ENCODE results near the gene SSBP2.
"Not testable (repeated sequence)": the region's sequence is repeated elsewhere in the genome, so short reads cannot be mapped to it uniquely, and the experiment has no call there.

The SSBP2 gene

DNA sequence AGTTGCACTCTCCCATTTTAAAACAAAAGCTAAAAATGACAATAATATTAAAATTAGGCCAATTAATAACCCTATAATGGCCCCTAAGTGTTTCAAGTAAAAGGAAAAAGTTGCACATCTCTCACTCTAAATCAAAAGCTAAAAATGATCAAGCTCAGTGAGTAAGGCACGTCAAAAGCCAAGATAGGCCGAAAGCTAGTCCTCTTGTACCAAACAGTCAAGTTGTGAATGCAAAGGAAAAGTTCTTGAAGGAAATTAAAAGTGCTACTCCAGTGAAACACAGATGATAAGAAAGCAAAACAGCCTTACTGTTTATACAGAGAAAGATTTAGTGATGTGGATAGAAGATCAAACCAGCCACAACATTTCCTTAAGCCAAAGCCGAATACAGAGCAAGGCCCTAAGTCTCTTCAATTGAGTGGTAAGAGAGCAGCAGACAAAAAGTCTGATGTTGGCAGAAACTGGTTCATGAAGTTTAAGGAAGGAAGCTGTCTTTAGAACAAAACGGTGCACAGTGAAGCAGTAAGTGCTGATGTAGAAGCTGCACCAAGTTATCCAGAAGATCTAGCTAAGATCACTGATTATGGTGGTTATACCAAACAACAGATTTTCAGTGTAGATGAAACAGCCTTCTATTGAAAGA lies 212.9 kb downstream of the SSBP2 start:
- DNase-seq (ENCODE audit: low read depth in 2 of 2, low spot score in 1 of 2) = no peak

DNA sequence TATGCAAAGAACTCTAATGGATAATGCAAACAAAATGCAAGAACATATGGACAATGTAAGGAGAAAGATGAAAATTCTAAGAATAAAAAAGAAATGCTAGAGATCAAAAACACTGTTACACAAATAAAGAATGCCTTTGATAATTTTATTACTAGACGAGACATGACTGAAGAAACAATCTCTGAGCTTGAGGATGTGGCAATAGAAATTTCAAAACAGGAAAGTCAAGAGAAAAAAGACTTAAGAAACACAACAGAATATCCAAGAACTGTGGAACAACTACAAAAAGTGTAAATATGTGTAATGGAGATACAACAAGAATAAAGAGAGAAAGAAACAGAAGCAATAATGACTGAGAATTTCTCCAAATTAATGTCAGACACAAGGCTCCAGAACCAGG lies 216.5 kb downstream of the SSBP2 start:
- no peak for DNase-seq (ENCODE audit: low read depth in 2 of 2, low spot score in 1 of 2)

DNA sequence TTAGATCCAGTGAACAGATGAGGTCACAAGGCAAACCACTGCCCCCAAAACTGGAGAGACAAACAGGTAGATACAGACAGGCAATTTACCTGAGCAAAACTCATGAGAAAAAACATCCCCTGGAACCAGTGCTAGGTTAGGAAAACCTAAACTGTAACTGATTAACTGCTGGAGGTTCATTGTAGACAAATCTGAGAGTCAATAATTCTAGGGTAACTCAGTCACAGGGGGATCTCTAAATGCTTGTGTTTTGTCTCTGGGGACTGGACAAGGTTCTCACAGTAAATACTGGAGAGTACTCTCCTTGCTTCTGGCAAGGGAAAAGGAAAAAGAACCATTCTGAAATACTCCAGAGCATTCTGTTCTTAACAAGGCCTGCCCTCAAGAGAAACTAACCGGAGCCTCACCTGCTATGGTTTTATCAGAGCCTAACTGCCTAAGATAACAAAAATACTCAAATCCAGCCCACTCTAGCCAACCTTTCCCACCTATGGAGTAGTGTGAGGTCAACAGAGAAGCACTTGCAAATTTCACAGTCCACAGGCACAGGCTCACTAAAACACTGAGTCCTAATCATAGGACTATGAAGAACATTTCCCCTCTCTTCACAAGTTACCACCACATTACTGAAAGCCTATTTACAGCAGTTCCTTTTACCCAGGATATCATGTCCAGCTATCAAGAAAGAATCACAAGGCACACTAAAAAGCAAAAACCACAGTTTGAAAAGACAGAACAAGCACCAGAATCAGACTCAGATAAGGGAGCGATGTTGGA lies 217.1 kb downstream of the SSBP2 start:
- no peak for DNase-seq (ENCODE audit: low read depth in 2 of 2, low spot score in 1 of 2)

DNA sequence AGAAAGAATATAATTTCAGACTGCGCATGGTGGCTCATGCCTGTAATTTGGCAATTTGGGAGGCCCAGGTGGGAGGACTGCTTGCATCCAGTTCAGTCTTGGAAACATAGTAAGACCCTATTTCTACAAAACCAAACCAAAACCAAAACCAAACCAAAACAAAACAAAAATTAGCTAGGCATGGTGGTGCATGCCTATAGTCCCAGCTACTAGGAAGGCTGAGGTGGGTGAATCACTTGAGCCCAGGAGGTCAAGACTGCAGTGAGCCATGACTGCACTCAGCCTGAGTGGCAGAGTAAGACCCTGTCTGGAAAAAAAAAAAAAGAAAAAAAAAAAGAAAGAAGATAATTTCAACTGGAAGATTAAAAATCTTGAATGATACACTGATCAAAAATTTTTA lies 220.0 kb downstream of the SSBP2 start:
- DNase-seq (ENCODE audit: low read depth in 2 of 2, low spot score in 1 of 2) = no peak

DNA sequence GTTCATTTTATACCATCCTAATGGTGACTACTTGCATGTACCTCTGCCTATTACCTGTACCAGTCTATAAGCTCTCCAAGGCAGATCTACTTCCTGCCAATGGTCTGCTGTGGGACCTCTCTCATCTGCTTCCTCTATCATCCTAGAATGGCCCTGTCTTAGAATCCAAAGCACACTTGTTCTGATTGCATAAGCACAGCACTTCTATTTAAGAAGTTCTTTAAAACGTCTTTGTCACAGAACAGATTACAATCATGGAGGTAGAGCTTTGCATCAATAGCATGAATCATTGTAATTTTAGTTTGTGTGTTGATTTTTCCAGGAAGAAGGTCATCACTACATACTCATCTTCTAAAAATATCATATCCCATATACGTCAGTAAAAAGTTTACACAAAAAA lies 225.2 kb downstream of the SSBP2 start:
- no peak for DNase-seq (ENCODE audit: low read depth in 2 of 2, low spot score in 1 of 2)

DNA sequence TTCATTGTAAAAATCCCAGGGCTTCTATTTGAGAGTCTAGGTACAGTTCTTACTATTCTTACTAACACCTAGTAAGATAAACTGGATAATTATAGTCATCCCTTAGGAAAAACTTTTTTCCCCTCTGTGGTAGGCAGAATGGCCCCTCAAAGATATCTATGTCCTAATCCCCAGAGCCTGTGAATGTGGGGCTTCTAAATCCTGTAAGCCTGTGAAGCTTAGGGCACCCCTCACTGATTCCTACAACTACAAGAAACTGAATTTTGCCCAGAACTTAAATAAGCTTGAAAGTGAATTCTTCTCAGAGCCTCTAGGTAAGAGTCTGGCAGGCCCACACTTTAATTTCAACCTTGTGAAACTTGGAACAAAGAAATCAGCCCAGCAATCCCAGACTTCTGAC lies 226.9 kb downstream of the SSBP2 start:
- no peak for DNase-seq (ENCODE audit: low read depth in 2 of 2, low spot score in 1 of 2)

DNA sequence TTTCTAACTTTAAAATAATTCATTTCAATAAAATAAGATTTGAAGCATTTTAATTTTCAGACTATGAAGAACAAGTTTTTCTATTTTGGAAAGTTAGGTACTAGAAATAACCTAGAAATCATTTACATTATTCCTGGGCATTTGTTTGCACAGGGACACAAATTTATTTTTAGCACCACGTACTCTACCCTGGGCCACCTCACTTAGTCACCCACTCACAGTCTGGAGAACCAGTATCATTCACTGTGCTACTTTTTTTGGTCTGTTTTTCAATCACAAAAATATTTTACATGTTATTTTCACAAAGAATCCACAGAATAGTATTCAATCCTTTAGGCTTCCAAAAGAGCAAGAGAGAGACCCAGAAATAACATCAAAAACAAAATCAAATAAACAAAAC lies 228.3 kb downstream of the SSBP2 start:
- no peak for DNase-seq (ENCODE audit: low read depth in 2 of 2, low spot score in 1 of 2)

DNA sequence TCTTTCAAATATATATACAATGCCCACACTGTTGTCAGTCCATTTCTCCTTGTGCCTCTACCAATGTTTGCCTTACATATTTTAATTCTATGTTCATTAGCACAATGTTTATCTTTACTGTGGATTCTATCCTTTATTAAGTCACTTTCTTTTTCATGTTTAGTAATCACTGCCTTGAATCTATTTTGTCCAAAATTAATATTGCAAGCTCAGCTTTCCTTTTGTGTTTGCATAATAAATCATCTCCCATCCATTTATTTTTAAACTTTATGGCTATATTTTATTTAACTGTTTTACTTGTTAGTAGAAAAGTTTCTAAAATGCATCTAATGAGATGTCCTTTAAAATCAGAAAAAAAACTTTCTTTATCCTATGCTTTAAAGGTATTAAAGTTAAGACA lies 230.1 kb downstream of the SSBP2 start:
- DNase-seq (ENCODE audit: low read depth in 2 of 2, low spot score in 1 of 2) = no peak

DNA sequence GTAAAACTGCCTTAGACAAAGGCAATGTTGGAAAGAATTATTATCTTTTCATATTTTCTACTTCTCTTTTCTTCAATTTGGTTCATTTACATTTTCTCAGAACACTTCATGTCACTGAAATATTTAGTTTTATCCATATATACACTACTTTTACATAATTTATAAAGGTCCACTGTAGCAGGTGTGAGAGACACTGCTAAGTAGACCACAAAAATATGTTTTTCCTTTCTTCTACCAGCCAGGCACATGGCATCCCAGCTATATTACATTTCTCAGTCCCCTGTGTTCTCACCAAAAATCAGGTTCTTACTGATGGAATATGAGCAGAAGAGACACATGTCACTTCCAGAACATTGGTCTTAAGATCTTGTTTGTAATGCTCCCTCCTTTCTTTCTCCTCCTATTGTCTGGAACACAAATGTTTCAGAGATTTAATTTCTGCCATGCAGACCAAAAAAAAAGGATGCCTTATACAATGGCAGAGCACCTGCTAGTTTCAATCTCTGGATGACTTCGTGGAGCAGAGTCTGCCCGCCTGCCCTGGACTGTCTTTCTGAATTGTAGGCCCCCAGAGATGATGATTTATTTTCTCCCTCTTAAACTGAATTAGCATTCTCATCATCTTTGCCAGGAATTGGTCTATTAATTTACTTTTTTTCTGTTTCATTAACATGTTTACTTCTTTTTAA lies 231.5 kb downstream of the SSBP2 start:
- no peak for DNase-seq (ENCODE audit: low read depth in 2 of 2, low spot score in 1 of 2)

DNA sequence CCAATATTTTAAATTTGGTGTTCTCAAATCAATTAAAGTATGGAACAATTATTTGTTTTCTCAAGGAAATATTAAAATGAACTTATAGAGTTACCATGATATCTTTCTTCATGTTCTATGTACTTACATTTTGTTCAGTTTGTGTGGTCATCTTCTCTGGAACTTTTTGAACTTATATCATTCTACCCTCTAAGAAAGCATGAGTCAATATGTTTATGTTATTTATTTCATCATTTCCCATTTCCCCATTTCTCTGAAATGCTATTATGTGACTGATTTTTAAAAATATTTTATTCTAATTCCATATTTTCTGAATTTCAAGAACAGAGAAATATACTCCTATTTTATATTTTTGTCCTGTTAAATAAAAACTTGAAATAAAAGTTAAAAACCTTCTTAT lies 233.4 kb downstream of the SSBP2 start:
- DNase-seq (ENCODE audit: low read depth in 2 of 2, low spot score in 1 of 2) = no peak

DNA sequence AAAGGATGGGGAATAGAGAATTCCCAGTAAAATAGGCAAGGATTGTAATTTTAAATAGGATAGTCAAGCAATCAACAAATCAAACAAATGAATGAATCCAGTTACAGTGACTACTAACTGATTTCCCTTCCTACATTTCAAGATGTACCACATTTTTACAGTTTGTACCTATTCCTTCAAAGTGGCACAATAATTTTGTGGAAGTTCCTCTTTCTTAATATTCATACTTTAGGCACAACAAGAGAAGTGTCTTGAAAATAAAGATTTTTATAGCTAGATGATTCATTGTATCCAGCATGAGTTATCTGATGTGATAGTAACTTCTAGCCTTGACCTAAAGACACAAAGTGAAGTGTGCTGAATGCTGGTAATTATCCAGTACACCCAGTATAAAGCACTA lies 234.8 kb downstream of the SSBP2 start:
- no peak for DNase-seq (ENCODE audit: low read depth in 2 of 2, low spot score in 1 of 2)

DNA sequence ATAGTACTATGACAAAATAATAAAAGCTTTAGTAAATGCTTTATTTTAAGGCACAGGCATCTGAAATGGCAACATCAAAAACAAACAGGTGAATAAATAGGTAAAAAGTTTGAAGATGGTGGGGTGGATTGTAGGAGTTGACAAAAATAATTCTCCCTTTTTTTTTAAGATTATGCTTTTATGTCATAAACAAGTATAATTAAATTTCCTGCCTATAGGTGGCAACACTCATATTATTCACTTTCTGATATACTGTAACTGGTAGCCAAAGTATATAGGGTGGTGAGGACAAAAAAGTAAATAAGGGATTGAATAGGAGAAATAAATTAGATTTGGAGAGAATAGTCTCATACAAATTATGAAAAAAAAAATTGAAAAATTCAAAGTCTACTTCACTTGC lies 236.9 kb downstream of the SSBP2 start:
- DNase-seq (ENCODE audit: low read depth in 2 of 2, low spot score in 1 of 2) = no peak

DNA sequence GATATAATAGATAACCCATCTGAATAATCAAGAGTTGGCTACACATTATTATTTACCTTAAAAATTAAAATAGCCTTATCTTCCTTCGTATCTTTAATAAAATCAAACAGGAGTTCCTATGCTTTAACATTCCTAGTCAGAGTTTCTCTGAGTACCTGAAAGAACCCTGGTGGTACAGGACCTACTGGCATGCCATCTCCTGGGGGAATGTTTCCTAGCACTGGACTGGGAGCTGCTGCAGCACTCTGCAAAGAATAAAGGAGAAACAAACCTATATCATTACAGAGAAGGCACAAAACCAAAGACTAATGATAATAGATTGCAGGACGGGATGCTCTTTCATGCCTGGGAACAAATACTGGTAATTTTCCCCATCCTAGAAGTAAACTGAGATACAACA lies 237.4 kb downstream of the SSBP2 start:
- DNase-seq (ENCODE audit: low read depth in 2 of 2, low spot score in 1 of 2) = no peak

DNA sequence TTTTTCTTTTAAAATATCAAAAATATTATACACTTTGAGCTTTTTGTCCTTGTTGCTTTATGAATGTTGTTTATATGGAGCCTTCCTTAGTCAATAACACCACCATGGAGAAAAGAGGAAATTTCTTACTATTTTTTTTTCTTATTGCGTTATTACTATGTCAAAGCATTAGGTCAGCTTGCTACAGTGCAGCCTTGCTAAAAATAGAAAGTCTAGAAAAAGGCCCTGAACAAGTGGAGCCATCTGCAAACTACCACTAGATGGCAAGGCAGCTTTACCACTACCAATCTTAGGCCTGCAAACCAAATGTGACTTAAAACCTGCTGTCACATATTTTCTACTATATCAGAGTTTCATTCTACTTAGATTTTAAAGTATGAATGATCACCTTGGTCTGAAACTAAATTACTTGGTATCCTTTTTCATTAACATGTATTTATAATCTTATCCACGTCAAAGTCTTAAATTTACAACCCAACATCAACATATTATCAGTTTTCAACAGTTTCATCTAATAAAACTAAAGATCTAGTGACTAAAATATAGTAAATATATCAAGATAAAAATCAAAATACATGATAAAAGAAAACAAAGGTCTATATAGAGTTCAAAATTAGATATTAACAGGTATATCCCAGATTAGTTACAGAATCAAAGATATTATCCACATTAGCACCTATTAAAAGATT lies 243.9 kb downstream of the SSBP2 start:
- no peak for DNase-seq (ENCODE audit: low read depth in 2 of 2, low spot score in 1 of 2)

DNA sequence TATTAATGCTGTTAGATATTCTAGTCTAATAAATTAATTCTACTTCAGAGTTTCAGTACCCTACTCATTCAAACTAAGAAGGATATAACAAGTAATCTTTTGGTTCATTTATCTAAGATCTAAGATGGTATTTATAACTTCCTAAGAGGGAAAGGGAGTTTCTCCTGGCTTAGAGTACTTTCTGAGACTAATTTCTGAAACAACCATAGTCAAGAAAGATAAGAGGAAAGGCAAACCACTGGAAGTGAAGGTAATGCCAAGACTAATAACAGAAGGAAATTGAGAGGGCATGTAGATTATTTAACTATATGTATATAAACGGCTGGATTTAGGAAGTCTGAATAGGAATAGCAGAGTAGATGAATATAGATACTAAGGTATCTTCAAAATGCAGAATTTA lies 244.5 kb downstream of the SSBP2 start:
- no peak for DNase-seq (ENCODE audit: low read depth in 2 of 2, low spot score in 1 of 2)

DNA sequence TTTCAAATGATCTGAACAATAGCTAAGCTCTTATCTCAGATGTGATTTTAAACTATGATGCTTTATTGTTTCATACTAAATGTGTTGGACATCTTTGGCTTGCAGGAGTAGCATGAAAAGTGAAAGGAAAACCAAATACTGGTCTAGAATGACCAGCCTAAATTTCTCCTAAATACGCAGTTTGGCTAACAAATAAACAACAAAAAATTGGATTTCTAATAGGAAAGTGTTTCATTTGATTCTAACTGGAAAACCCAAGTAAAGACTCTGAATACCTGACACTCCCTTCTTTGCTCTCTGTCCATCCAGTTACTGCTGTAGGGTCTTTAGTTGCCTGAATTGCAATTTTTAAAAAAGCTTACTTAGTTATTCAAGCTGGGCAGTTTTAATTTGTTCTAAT lies 245.2 kb downstream of the SSBP2 start:
- DNase-seq (ENCODE audit: low read depth in 2 of 2, low spot score in 1 of 2) = no peak

DNA sequence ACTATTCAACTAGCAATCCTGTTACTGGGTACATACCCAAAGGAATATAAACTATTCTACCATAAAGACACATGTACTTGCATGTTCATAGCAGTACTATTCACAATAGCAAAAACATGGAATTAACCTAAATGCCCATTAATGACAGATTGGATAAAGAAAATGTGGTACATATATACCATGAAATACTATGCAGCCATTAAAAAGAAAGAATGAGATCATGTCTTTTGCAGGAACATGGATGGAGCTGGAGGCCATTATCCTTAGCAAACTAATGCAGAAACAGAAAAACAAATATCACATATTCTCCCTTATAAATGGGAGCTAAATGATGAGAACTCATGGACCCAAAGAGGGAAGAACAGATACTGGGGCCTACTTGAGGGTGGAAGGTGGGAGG lies 247.3 kb downstream of the SSBP2 start:
- not testable (repeated sequence) for DNase-seq (ENCODE audit: low read depth in 2 of 2, low spot score in 1 of 2)

DNA sequence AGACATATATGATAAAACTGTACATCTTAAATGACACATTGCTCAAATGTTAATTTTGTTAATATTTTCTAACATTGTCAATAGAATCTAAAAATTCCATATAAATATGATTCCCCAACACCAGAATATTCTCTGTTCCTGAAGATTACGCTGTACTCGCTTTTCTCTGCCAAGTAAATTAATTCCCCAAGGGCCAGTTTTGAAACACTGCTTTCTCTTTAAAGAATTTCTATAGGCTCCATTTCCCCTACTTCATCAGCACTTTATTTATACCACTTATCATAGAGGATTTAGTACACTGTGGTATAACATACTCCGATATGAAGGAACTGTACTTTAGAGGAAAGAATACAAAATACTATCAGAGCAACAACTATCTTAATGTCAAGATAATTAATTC lies 255.6 kb downstream of the SSBP2 start:
- DNase-seq (ENCODE audit: low read depth in 2 of 2, low spot score in 1 of 2) = no peak

DNA sequence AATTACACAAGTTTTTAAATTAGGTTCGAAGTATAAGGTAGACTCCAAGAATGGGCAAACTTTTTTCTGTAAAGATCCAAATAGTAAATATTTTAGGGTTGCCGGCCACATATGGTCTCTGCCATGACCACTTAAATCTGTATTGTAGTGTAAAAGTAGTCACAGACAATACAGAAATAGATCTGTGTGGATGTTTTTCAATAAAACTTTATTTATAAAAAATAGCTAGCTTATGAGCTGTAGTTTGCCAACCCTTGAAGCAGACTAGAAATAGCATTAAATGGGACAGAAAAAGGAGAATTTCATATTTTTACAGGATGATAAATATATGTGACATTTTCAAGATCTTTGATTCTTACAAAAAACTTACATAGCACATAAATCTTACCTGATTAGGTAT lies 262.0 kb downstream of the SSBP2 start:
- DNase-seq (ENCODE audit: low read depth in 2 of 2, low spot score in 1 of 2) = no peak

DNA sequence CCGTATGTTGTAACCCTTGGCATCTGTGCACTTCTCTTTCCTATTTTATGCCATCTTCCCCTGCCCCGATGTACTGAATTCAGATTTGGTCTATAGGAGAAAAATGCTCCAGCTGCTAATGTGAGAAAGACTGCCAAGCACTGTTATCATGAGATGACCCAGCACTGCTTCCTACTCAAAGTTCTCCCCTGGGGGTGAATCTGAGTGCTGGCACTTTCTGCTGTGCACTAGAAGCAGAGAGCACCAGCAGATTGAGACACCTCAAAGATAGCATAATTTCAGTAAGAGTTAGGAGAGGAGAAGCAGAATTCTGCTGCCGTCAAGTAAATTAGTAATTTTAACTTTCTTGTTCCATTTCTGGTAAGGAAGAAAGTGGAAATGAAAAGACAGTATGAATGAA lies 264.2 kb downstream of the SSBP2 start:
- DNase-seq (ENCODE audit: low read depth in 2 of 2, low spot score in 1 of 2) = no peak

DNA sequence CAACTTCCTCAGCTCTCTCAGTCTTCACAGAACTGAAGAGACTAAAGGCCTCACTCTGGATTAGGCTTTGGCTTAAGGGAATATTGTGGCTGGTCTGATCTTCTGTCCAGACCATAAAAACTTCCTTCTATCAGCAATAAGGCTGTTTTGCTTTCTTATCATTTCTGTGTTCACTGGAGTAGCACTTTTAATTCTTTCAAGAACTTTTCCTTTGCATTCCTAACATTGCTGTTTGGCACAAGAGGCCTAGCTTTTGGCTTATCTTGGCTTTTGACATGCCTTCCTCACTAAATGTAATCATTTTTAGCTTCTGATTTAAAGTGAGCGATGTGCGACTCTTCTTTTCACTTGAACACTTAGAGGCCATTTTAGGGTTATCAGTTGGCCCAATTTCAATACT lies 268.3 kb downstream of the SSBP2 start:
- DNase-seq (ENCODE audit: low read depth in 2 of 2, low spot score in 1 of 2) = no peak

DNA sequence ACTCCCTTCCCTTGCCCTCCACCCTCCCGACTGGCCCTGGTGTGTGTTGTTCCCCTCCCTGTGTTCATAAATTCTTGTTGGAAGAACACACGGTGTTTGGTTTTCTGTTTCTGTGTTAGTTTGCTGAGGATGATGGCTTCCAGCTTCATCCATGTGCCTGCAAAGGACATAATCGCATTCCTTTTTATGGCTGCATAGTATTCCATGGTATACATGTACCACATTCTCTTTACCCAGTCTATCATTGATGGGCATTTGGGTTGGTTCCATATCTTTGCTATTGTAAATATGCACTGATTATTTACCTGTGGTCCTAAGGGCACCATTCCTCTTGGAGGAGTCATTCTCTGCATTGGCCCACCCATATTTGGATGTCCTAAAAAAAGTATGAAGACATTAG lies 277.5 kb downstream of the SSBP2 start:
- DNase-seq (ENCODE audit: low read depth in 2 of 2, low spot score in 1 of 2) = not testable (repeated sequence)

All from stimulated activated CD8-positive, alpha-beta memory T cell treated with anti-CD3 and anti-CD28 coated beads, Interleukin-4, amount 100 ng/mL, for 4 hours (primary cell).